GM18870 (cell line): ENCODE measurements around the gene GPC6.

Experiments
- ATAC-seq: cut with Tn5 transposase; IDR thresholded peaks from one replicate; pipeline ENCODE4 v1.9.1; 2021; ENCODE audit warnings: moderate library complexity; ENCODE audit not compliant: unreplicated experiment

The GPC6 gene

GRCh38 chr13:94138831-94139230, 912.2 kb downstream of the GPC6 start:
- ATAC-seq = no peak

GRCh38 chr13:94139393-94139995, 912.9 kb downstream of the GPC6 start:
- no peak for ATAC-seq

DNA sequence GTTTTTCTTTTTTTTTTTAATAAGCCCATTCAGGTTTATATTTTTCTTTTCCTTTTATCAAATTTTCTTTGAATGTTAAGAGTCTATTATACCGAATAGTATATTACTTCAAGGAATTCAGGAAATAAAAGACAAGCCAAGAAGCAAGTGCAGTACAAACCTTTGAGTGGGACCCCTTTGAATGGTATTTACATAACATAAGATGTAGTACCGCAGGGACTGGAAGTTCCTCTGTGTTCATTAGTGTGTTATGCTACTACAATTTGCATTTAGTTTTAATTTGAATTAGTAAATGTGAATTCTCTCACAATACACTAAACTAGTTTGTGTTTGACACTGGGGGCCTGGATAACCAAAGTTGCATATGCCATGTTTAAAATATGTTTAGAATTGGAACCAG, 913.4 kb downstream of the GPC6 start:
- ATAC-seq = no peak

GRCh38 chr13:94140511-94140910, 913.9 kb downstream of the GPC6 start:
- ATAC-seq = no peak

DNA sequence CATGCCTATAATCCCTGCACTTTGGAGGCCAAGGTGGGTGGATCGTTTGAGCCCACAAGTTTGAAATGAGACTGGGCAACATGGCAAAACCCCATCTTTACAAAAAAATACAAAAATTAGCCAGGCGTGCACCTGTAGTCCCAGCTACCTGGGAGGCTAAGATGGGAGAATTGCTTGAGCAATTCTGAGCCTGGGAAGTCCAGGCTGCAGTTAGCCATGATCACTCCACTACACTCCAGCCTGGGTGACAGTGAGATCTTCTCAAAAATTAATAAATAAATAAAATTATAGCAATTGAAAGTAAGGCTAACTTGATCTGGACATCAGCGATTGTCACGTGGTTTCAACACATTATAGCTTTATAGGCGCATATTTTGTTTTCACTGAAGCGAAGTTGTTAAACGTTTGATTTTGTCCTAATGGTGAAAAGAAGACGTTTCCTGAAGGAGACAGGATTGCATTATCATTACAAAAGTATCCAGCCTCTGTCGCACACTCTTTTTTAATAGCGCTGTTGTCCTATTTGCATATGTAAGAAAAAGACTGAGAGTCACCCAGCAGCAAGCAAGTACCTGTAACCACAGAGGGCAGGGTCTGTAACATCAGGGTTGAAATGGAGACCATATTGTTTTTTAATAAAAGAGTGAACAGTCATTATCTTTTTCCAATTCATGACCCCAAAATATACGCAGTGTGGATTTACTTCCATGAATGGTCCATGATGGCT, 917.2 kb downstream of the GPC6 start:
- ATAC-seq = no peak

- no peak for ATAC-seq
These were observed 919.4 kb downstream of the GPC6 start for GRCh38 chr13:94145966-94146365.

DNA sequence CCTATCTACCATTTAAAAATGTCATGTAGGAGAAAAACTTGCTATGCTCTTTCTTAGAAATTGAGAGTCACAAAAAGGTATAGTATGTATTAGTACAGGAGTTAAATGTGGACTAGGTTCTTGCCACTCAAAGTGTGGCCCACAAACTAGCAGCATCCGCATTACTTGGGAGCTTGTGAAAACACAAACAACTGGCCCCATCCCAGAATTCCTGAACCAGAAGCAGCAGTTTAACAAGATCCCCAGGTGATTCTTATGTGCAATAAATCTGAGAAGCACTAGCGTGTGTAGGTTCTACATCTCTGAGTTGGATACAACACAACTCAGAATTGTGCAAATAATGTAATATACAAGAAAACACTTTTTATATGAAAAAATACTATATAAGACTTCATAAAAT, 927.0 kb downstream of the GPC6 start:
- ATAC-seq = no peak

GRCh38 chr13:94154367-94154766, 927.8 kb downstream of the GPC6 start:
- ATAC-seq = no peak

DNA sequence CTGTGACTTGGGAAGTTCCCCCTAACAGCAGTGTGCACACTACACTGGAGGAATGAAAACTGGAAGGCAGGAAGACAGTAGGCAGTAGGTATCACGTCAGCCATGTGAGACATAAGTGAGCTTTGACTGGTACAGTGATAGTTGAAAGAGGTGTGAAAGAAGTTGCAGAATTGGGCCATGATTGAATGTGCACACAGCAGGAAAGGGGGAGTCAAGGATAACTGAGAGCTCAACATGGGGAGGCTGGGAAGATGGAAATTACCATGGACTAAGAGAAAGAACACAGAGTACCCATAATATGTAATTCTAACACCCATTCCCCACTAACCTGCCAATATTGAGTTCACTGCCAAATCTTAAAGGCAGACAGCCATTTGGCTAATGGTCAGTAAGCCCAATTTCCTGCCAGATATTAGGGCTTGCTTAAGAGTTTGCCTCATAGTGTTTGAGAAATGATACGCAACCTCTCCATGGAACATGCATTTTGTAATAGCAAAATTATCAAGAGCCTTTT, 931.2 kb downstream of the GPC6 start:
- ATAC-seq = no peak

DNA sequence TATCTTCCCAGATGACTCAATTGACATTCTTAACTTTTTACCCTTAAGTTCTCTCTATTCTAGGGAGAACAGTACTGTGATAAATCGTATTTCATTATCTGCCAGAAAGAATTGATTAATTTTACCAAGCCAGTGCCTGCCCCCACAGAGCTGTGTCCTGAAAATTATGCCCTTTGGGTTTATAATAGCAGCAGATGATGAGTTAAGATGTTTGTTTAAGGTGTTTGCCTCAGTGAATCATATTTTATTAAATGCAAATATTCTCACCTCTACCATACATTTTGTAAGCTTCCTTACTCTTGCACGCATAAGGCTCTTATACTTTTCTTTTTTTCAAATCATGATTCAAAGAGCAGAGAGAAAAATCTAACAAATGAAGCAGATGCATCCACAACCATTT, 934.3 kb downstream of the GPC6 start:
- ATAC-seq = no peak

DNA sequence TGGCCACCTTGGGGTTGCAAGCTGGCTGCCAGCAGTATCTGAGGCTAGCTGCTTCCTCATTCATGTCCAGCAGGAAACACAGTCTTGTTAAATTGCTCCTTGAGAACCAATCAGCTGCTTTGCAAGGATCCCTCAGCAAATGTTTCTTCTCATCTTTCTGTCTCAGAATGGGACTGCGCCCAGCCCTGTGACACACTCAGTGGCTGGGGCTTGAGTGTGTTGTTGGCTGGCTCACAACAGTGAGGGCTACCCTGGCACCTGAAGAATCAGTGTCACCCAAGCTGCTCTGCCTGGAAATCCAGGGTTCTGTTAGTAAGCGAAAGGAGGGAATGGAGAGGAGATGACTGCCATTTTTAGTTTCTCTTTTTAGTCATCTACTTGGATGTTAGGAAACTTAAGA, 935.7 kb downstream of the GPC6 start:
- no peak for ATAC-seq

DNA sequence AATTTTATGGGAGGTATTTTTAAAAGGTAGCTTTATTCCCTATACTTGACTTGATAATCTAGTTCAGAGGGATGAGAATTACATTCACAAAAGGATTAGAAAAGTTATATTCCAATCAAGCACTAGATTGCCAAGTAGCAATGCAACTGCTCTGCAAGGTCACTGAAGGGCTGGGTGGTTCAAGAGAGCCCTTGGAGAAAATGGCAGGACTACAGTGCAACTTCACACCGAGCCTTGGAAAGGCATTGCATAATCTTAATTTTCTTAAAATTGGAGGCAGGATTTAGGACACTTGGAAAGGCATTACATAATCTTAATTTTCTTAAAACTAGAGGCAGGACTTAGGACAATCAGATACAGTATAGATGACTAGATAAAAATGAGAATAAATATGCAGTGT, 936.9 kb downstream of the GPC6 start:
- ATAC-seq = no peak

DNA sequence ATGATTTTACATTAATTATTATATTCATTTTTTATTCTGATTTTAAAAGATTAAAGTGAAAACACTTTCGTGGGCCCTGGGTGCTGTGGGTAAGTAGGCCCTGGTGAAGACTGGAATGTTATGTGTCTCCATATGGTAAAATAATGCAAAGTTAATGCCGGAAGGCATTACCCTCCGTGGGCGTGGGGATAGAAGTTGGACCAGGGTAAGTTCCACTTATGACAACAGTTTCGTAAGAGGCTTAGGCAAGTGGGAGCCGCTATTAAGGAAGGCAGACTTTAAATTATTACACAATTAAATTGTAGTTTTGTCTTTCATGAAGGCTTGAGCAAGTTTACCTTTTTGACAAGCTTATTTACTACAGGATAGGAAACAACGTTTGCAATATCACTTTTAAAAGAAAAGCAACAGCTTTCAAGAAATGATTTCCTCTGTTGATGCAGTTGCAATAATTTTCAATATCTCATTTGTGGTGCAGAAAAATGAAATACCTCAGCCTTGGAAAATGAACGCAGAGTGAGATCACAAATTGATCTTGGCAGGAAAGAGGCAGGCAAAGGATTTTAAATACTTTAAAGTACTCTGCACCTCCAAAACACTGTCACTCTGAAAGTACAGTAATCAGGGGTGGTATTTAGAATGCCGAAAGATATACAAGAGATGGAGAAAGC, 942.3 kb downstream of the GPC6 start:
- ATAC-seq = no peak

GRCh38 chr13:94169454-94170144, 943.0 kb downstream of the GPC6 start:
- ATAC-seq = no peak

DNA sequence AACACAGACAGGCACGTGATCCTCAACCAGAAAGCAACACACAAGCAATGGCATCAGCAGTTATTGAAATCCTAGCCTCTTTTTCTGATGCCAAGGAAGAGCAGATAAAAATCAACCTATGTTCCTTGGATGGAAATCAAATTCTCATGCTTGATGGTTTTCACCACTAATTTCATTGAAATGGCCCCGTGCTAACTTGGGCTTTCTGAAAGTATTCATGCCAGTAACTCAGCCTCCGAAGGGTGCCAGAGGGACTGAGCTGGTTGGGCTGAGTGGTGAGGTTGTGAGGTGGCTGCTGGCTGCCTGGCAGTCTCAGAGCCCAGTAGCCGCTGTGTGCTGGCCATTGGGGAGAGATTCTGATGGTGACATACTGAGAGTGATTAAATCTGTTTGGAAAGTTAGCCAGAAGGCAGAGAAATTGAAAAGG, 943.6 kb downstream of the GPC6 start:
- no peak for ATAC-seq

DNA sequence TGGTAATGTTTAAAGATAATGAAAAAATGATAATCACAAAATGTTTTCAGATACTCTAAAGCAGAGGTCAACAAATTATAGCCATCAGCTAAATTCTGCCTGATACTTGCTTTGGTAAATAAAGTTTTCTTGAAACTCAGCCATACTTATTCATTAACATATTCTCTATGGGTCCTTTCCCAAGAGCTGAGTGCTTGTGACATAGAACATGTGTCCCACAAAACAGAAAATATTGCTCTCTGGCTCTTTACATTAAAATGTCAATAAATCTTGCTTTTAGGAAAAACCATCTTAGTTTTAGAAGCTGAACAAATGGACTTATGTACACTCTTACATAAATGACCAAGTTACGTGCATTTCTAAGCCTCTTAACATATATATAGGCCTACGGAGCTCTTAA, 945.8 kb downstream of the GPC6 start:
- ATAC-seq = no peak

- no peak for ATAC-seq
These were observed 946.8 kb downstream of the GPC6 start for GRCh38 chr13:94173312-94173854.

DNA sequence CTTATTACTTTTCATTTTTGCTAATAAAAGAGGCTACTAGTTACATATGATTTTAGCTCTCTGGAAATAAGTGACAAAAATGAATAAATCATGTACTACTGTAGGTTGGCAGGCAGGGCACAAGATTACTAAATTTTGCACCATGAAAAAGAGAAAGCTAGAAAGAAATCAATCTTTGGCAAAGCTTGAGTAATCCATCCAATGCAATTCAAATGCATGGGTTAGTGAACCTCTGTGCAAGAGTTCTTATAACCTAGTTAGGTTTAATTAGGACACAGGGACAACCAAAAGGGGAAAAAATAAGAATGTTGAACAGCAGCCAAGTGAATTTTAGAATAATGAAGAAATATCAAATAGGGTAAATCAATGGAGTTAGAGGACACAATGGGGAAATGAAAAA, 947.4 kb downstream of the GPC6 start:
- ATAC-seq = no peak

- no peak for ATAC-seq
These were observed 948.5 kb downstream of the GPC6 start for GRCh38 chr13:94175076-94175475.

- ATAC-seq = no peak
These were observed 950.0 kb downstream of the GPC6 start for GRCh38 chr13:94176561-94176960.

DNA sequence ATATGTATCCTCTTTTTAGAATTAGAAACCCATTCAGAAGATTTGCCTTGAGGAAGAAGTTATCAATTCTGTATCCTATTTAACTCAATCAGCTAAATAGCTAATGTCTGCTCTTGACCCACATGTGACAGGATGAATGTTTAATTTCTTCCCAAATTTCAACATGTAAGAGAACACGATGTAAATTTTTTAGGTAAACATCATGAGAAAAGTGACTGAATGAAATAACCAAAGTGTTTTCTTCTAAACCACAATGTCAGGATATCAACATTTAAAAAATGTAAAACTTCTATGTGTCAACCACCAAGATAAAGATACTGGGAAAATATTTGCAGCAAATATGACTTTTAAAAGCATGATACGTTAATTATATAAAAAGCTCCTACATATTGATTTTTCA, 950.4 kb downstream of the GPC6 start:
- ATAC-seq = no peak
